SK-N-SH (cell line): ENCODE results near the gene PLCZ1. TPM values are rescaled to one million over a fixed set of nuclear protein-coding genes. Genes with fewer than 3 reads are reported as not detected.

Experiments
- CTCF ChIA-PET: fragments of 300-600, 350-600 bp; formaldehyde crosslinking; extraction: SDS; loops from one replicate; lab custom pipeline; 2021; lab: Yijun Ruan, JAX
- POLR2A ChIA-PET: fragments of 350-600 bp; sonication (Branson Sonifier 250); formaldehyde crosslinking; extraction: SDS; loops from one replicate; lab custom pipeline; 2020; ENCODE audit warnings: antibody characterized with exemption, inconsistent platforms; lab: Yijun Ruan, JAX
- DNase-seq: peaks from one replicate; pipeline ENCODE4 v3.0.0; 2012
- H2AFZ ChIP-seq: fragments of 200-600 bp; sonication (generic); 2 replicates; pipeline ENCODE4 v1.8.1; 2016; ENCODE audit warnings: antibody characterized with exemption, mild to moderate bottlenecking, low read depth
- H3F3A ChIP-seq: fragments of 200-600 bp; sonication (generic); replicated peaks from 2 replicates; pipeline ENCODE3; 2016; ENCODE audit warnings: antibody characterized with exemption, mild to moderate bottlenecking; ENCODE audit not compliant: insufficient read depth
- H3K27ac ChIP-seq, 2 experiments: fragments of 200-500 bp in 1 of 2; fragments of 200-600 bp in 1 of 2; sonication (Bioruptor generic) in 1 of 2; sonication (generic), shearing (Covaris generic) in 1 of 2; 2 replicates each; pipeline versions ENCODE4 v1.5.1 to v1.6.1; 2014 to 2016; ENCODE audit warnings: low read depth in 2 of 2, inconsistent platforms in 1 of 2, low read length in 1 of 2, mild to moderate bottlenecking in 1 of 2, mixed read lengths in 1 of 2
- H3K27me3 ChIP-seq: fragments of 200-600 bp; sonication (generic), shearing (Covaris generic); 2 replicates; pipeline ENCODE4 v1.6.1; 2016; ENCODE audit warnings: mixed run types; ENCODE audit not compliant: insufficient read depth
- H3K36me3 ChIP-seq, 2 experiments: fragments of 200-500 bp in 1 of 2; fragments of 200-600 bp in 1 of 2; sonication (Bioruptor generic) in 1 of 2; sonication (generic) in 1 of 2; replicated peaks in 1 of 2; 2 replicates each; pipeline versions ENCODE3 to v1.5.1; 2014 to 2016; ENCODE audit warnings: low read length in 1 of 2, mild to moderate bottlenecking in 1 of 2; ENCODE audit not compliant: insufficient read depth in 2 of 2, control insufficient read depth in 1 of 2
- H3K4me1 ChIP-seq, 2 experiments: fragments of 200-500 bp in 1 of 2; fragments of 200-600 bp in 1 of 2; sonication (Bioruptor generic) in 1 of 2; sonication (generic), shearing (Covaris generic) in 1 of 2; 2 replicates each; pipeline versions ENCODE4 v1.5.1 to v1.6.1; 2014 to 2016; ENCODE audit warnings: low read depth in 1 of 2, low read length in 1 of 2, mixed run types in 1 of 2; ENCODE audit not compliant: insufficient read depth in 2 of 2, control insufficient read depth in 1 of 2
- H3K4me2 ChIP-seq: fragments of 200-600 bp; sonication (generic), shearing (Covaris generic); 2 replicates; pipeline ENCODE4 v1.6.1; 2017; ENCODE audit warnings: mixed run types
- H3K4me3 ChIP-seq, 2 experiments: fragments of 200-500 bp in 1 of 2; fragments of 200-600 bp in 1 of 2; sonication (Bioruptor generic) in 1 of 2; sonication (generic), shearing (Covaris generic) in 1 of 2; 2 replicates each; pipeline versions ENCODE4 v1.5.1 to v1.8.1; 2014 to 2016; ENCODE audit warnings: low read depth in 2 of 2, inconsistent platforms in 1 of 2, low read length in 1 of 2, mild to moderate bottlenecking in 1 of 2, mixed read lengths in 1 of 2, moderate library complexity in 1 of 2
- H3K79me2 ChIP-seq: fragments of 200-600 bp; sonication (generic); 2 replicates; pipeline ENCODE4 v1.8.1; 2017; ENCODE audit warnings: mild to moderate bottlenecking; ENCODE audit not compliant: insufficient read depth
- H3K9ac ChIP-seq: fragments of 200-600 bp; sonication (generic); 2 replicates; pipeline ENCODE4 v1.6.1; 2017; ENCODE audit warnings: mixed run types
- H3K9me2 ChIP-seq: fragments of 200-600 bp; sonication (generic); 2 replicates; pipeline ENCODE4 v1.6.1; 2017; ENCODE audit warnings: mixed run types
- H3K9me3 ChIP-seq: fragments of 200-600 bp; sonication (generic); 2 replicates; pipeline ENCODE4 v1.6.1; 2017; ENCODE audit warnings: mixed run types, mild to moderate bottlenecking, moderate library complexity
- H4K20me1 ChIP-seq: fragments of 200-600 bp; sonication (generic); 2 replicates; pipeline ENCODE4 v1.6.1; 2017; ENCODE audit warnings: mild to moderate bottlenecking, mixed run types; ENCODE audit not compliant: insufficient read depth
- CHD2 ChIP-seq: fragments of 150-350 bp; IDR thresholded peaks from 2 replicates; pipeline ENCODE4 v1.6.1; 2018; ENCODE audit warnings: low read length; ENCODE audit not compliant: partially characterized antibody
- ELF1 ChIP-seq: IDR thresholded peaks from 2 replicates; pipeline ENCODE4 v1.4.0; 2012
- EP300 ChIP-seq, 2 experiments: IDR thresholded peaks; 2 replicates each; pipeline versions ENCODE4 v1.4.0 to v1.6.1; 2012; ENCODE audit warnings: borderline replicate concordance in 1 of 2, low read depth in 1 of 2, low read length in 1 of 2
- EZH2phosphoT487 ChIP-seq: fragments of 200-600 bp; sonication (generic); IDR thresholded peaks from 2 replicates; pipeline ENCODE4 v1.6.1; 2017; ENCODE audit warnings: low read depth, mixed run types, mild to moderate bottlenecking, antibody characterized with exemption, moderate library complexity, borderline replicate concordance
- FOSL2 ChIP-seq: IDR thresholded peaks from 2 replicates; pipeline ENCODE4 v1.4.0; 2012; ENCODE audit warnings: low read depth, mild to moderate bottlenecking, moderate library complexity, borderline replicate concordance
- FOXJ3 ChIP-seq: sonication (generic); formaldehyde crosslinking; IDR thresholded peaks from 2 replicates; pipeline ENCODE4 v1.5.1; 2020; ENCODE audit warnings: mild to moderate bottlenecking, missing genetic modification reagents
- JUND ChIP-seq: IDR thresholded peaks from 2 replicates; pipeline ENCODE4 v1.4.0; 2012
- MXI1 ChIP-seq: IDR thresholded peaks from 2 replicates; pipeline ENCODE4 v1.6.1; 2012; ENCODE audit warnings: mild to moderate bottlenecking, low read depth, low read length, improper control_type of control experiment
- NFIC ChIP-seq: IDR thresholded peaks from 2 replicates; pipeline ENCODE4 v1.4.0; 2012; ENCODE audit warnings: borderline replicate concordance
- RCOR1 ChIP-seq: fragments of 150-350 bp; IDR thresholded peaks from 2 replicates; pipeline ENCODE4 v1.6.1; 2017; ENCODE audit warnings: antibody characterized with exemption, low read length
- RFX5 ChIP-seq: IDR thresholded peaks from 2 replicates; pipeline ENCODE4 v1.6.1; 2012; ENCODE audit warnings: mild to moderate bottlenecking, improper control_type of control experiment, low read length
- TAF1 ChIP-seq: IDR thresholded peaks from 2 replicates; pipeline ENCODE4 v1.6.1; 2012; ENCODE audit warnings: low read depth, mild to moderate bottlenecking, low read length, moderate library complexity, borderline replicate concordance
- TCF12 ChIP-seq: IDR thresholded peaks from 2 replicates; pipeline ENCODE4 v1.4.0; 2012
- WGBS: methylation state at CpG from one replicate; pipeline ENCODE4 v1.1.6; 2017; ENCODE audit warnings: low lambda C conversion rate; 5-methylcytosine and 5-hydroxymethylcytosine counted together
- polyA plus RNA-seq, 3 experiments: library from polyadenylated mRNA; depleted of rRNA; stranded (reverse); fragments of >200 nt; gene quantifications; 2 replicates each; pipeline ENCODE4 v1.2.3, GENCODE V29; 2012
- TF ChIP-seq, protein P1 (sequence below): IDR thresholded peaks from 2 replicates; pipeline ENCODE4 v1.4.0; 2012; ENCODE audit warnings: low read depth, borderline replicate concordance
- TF ChIP-seq, protein P2 (sequence below): IDR thresholded peaks from 2 replicates; pipeline ENCODE4; 2012

The PLCZ1 gene
- polyA plus RNA-seq, 1 of the 3 experiments (the other 2 are of a cell fraction) = 0.15 TPM

DNA sequence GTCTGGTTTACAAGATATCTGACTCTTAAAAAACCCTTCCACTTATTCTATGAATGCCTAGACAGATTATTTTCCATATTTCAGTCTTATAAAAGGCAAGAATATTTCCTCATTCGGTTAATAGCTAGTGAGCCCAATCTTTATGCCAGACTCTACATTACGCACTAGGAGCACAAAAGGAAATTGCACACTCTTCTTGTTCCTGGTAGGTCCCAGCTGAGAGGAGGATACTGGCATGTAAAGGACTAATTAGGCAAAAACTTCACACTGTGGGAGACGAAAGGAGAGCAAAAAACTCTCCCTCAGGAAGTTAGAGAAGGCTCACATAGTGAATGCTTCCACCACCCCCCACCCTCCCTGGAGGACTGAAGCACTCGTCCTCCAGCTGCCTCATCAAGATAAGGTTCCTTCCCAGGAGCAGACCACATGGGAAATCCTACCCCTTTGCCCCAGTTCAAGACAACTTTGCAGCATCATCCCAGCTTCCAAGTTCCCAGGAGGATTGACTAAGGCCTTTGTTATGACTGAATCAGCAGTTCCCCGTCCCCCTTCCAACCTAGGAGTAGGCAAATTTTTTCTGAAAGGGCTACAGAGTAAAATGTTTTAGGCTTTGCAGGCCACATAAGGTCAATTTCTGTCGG lies 14.6 kb upstream of the PLCZ1 start:
- Histone ChIP-seq H3K27ac (peak overlapping the region in 1 of 2 experiments; percentile 28; a peak in 1 of 4 replicates), H3K79me2 (no peaks in the 10 kb centered on the region)
- 63% methylated on average over 6 of the region's 6 CpGs for WGBS

DNA sequence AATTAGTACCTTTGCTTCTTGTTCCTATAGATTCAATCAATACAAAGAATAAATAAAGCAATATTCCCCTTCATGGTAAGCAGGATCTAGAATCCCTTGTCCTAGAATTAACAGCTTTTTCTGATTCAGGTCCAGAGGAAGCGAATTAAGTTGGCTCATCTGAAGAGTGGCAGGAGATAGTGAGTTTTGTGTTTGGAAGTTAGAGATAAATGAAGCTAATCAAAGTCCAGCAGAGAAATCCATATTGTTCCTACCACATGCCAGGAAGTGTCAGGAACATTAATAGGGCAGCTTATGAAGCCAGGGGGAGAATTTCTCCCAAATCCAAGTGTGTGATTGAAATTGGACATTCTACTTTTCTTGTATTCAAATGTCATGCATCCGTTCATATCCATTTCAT lies 14.1 kb upstream of the PLCZ1 start:
- CTCF ChIA-PET = no interaction called here
- POLR2A ChIA-PET = no interaction called here
- peaks cover 0 to 8% of the 10 kb centered on the region in 2 experiments; a peak in 2 of 4 replicates for H3K4me1 ChIP-seq
- no peak overlapping the region for H3K27ac ChIP-seq
- H3K27me3 ChIP-seq = no peaks in the 10 kb centered on the region
- no peaks in the 10 kb centered on the region for H3K9me3 ChIP-seq
- H2AFZ ChIP-seq = no peak overlapping the region
- no peaks in the 10 kb centered on the region for H3K9me2 ChIP-seq
- no peaks in the 10 kb centered on the region for H3K36me3 ChIP-seq
- no peak for TF ChIP-seq CHD2
- no peak for TF ChIP-seq NFIC
- TF ChIP-seq TAF1 = no peak
- no peak for TF ChIP-seq RCOR1
- no peak for TF ChIP-seq RFX5
- no peak for TF ChIP-seq ELF1
- TF ChIP-seq, protein P1, sequence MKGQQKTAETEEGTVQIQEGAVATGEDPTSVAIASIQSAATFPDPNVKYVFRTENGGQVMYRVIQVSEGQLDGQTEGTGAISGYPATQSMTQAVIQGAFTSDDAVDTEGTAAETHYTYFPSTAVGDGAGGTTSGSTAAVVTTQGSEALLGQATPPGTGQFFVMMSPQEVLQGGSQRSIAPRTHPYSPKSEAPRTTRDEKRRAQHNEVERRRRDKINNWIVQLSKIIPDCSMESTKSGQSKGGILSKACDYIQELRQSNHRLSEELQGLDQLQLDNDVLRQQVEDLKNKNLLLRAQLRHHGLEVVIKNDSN = no peak
- no peak for TF ChIP-seq JUND
- no peak for TF ChIP-seq FOXJ3 (CRISPR knock-in tag)
- no peak for TF ChIP-seq MXI1
- TF ChIP-seq, all 33 proteins: peak for 0
- 78% methylated on average over 2 of the region's 2 CpGs for WGBS
- Histone ChIP-seq H3K4me3 (no peak overlapping the region), H4K20me1 (no peaks in the 10 kb centered on the region), H3K9ac (no peak overlapping the region), H3K79me2 (no peaks in the 10 kb centered on the region), H3K4me2 (no peak overlapping the region), H3F3A (peaks cover 9% of the 10 kb centered on the region)
- DNase-seq = no peak

More for the DNA sequence above, 14.6 kb upstream of the PLCZ1 start:
- Histone ChIP-seq H4K20me1 (no peaks in the 10 kb centered on the region), H3F3A (peaks cover 9% of the 10 kb centered on the region), H3K9me2 (no peaks in the 10 kb centered on the region), H3K4me1 (peaks cover 0 to 8% of the 10 kb centered on the region in 2 experiments; a peak in 2 of 4 replicates), H3K4me2 (no peak overlapping the region), H3K9ac (no peak overlapping the region), H3K27me3 (no peaks in the 10 kb centered on the region), H3K36me3 (no peaks in the 10 kb centered on the region), H3K4me3 (no peak overlapping the region), H2AFZ (no peak overlapping the region), H3K9me3 (no peaks in the 10 kb centered on the region)
- POLR2A ChIA-PET = no interaction called here
- CTCF ChIA-PET = no interaction called here
- no peak for DNase-seq
- peak; percentile 21; the same call in 1 of the 2 replicates for TF ChIP-seq FOSL2
- TF ChIP-seq EZH2phosphoT487 = no peak

DNA sequence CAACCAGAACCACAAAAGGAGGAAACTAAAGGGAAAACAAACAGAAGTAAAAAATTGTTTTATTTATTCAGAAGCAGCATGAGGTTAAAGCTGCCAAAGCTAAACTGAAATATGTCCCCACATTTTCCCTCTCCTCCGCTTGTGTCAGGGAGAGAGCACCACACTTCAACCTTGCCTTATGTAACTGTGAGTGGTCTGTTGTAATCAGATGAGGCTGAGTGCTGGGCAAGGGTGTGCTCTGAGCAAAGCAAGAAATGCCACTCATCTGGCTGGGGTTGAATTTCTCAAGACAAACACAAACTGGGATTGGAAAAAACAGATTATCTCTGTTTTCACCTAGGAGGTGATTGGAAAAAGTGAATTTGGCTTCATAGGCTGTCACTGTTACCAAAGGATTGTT lies 12.3 kb upstream of the PLCZ1 start:
- peaks cover 0 to 8% of the 10 kb centered on the region in 2 experiments; a peak in 2 of 4 replicates for H3K4me1 ChIP-seq
- 95% methylated on average over 1 of the region's 1 CpG for WGBS
- no peaks in the 10 kb centered on the region for H3K9me2 ChIP-seq
- no peaks in the 10 kb centered on the region for H3K27me3 ChIP-seq
- ChIA-PET CTCF (no interaction called here), POLR2A (no interaction called here)
- H3K27ac ChIP-seq = peak overlapping the region in 1 of 2 experiments; percentile 26; a peak in 1 of 4 replicates
- no peaks in the 10 kb centered on the region for H3K36me3 ChIP-seq
- no peak for DNase-seq
- no peak overlapping the region for H2AFZ ChIP-seq
- H3K4me2 ChIP-seq = no peak overlapping the region
- H4K20me1 ChIP-seq = no peaks in the 10 kb centered on the region
- no peaks in the 10 kb centered on the region for H3K79me2 ChIP-seq
- no peaks in the 10 kb centered on the region for H3K9me3 ChIP-seq
- no peak overlapping the region for H3K9ac ChIP-seq
- no peak overlapping the region for H3K4me3 ChIP-seq
- peaks cover 9% of the 10 kb centered on the region for H3F3A ChIP-seq
- no peak for TF ChIP-seq TCF12
- TF ChIP-seq, protein P2, sequence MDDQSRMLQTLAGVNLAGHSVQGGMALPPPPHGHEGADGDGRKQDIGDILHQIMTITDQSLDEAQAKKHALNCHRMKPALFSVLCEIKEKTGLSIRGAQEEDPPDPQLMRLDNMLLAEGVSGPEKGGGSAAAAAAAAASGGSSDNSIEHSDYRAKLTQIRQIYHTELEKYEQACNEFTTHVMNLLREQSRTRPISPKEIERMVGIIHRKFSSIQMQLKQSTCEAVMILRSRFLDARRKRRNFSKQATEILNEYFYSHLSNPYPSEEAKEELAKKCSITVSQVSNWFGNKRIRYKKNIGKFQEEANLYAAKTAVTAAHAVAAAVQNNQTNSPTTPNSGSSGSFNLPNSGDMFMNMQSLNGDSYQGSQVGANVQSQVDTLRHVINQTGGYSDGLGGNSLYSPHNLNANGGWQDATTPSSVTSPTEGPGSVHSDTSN = no peak
- TF ChIP-seq EP300 (IDR thresholded peaks at IDR 0.05; ENCODE audit: borderline replicate concordance in 1 of 2, low read depth in 1 of 2, low read length in 1 of 2) = no peak
